PC-3 (cell line): ENCODE measurements around the gene GPD1. TPM values are rescaled to one million over a fixed set of nuclear protein-coding genes. Genes with fewer than 3 reads are reported as not detected.

ENCODE experiments used
- ATAC-seq: fragments of 200-7000 bp; cut with Tn5 transposase; 2 replicates; pipeline ENCODE4 v1.9.1; 2020; ENCODE audit warnings: mild to moderate bottlenecking, moderate library complexity
- BruUV-seq: library from RNA; stranded (reverse); fragments of 400-500 nt; replicated peaks from 2 replicates; lab custom pipeline; 2021; lab: Mats Ljungman, UMichigan
- CTCF ChIA-PET: fragments of 300-600 bp; sonication (Branson Sonifier 250); formaldehyde crosslinking; loops from one replicate; lab custom pipeline; 2022; ENCODE audit warnings: antibody characterized with exemption; lab: Charles Lee
- POLR2A ChIA-PET: fragments of 300-600 bp; sonication (Branson Sonifier 250); formaldehyde crosslinking; loops from one replicate; lab custom pipeline; 2022; ENCODE audit warnings: antibody characterized with exemption; ENCODE audit not compliant: unreplicated experiment; lab: Charles Lee
- DNase-seq: peaks from one replicate; pipeline ENCODE4 v3.0.0-alpha.2; 2015
- H2AFZ ChIP-seq: fragments of 300-600 bp; sonication (generic); 2 replicates; pipeline ENCODE4 v1.6.0; 2016; ENCODE audit warnings: antibody characterized with exemption, low read length
- H3F3A ChIP-seq: fragments of 300-600 bp; sonication (generic); one replicate; pipeline ENCODE4 v1.6.0; 2017; ENCODE audit warnings: antibody characterized with exemption, low read length, control low read depth, mild to moderate bottlenecking; ENCODE audit not compliant: unreplicated experiment
- H3K27ac ChIP-seq: fragments of 300-600 bp; sonication (generic); 2 replicates; pipeline ENCODE4 v1.5.1; 2016; ENCODE audit warnings: mild to moderate bottlenecking, low read length
- H3K27me3 ChIP-seq: fragments of 300-600 bp; sonication (generic); 2 replicates; pipeline ENCODE4 v1.6.1; 2016; ENCODE audit warnings: low read length, mixed read lengths
- H3K36me3 ChIP-seq: fragments of 300-600 bp; sonication (generic); 2 replicates; pipeline ENCODE4 v1.6.1; 2016; ENCODE audit warnings: low read depth, mixed run types, low read length, mixed read lengths
- H3K4me1 ChIP-seq: fragments of 300-600 bp; sonication (generic); 2 replicates; pipeline ENCODE4 v1.5.1; 2016; ENCODE audit warnings: low read length; ENCODE audit not compliant: insufficient read depth
- H3K4me2 ChIP-seq: fragments of 300-600 bp; sonication (generic); 2 replicates; pipeline ENCODE4 v1.6.0; 2016; ENCODE audit warnings: low read length
- H3K4me3 ChIP-seq: fragments of 300-600 bp; sonication (generic); 2 replicates; pipeline ENCODE4 v1.5.1; 2016; ENCODE audit warnings: mild to moderate bottlenecking, low read length, mixed read lengths
- H3K79me2 ChIP-seq: fragments of 300-600 bp; sonication (generic); 2 replicates; pipeline ENCODE4 v1.6.1; 2017; ENCODE audit warnings: low read length, mixed read lengths
- H3K9ac ChIP-seq: fragments of 300-600 bp; sonication (generic); 2 replicates; pipeline ENCODE4 v1.6.0; 2016; ENCODE audit warnings: mild to moderate bottlenecking, low read length
- H3K9me2 ChIP-seq: fragments of 300-600 bp; sonication (generic); replicated peaks from 2 replicates; pipeline ENCODE4 v1.6.1; 2016; ENCODE audit warnings: mixed run types, low read length, mixed read lengths
- H3K9me3 ChIP-seq: fragments of 300-600 bp; sonication (generic); 2 replicates; pipeline ENCODE4 v1.6.1; 2016; ENCODE audit warnings: low read length, mixed read lengths
- H4K20me1 ChIP-seq: fragments of 300-600 bp; sonication (generic); 2 replicates; pipeline ENCODE4 v1.6.1; 2016; ENCODE audit warnings: low read length, mixed read lengths
- EZH2 ChIP-seq: fragments of 300-600 bp; sonication (generic); IDR thresholded peaks from one replicate; pipeline ENCODE4 v1.6.1; 2017; ENCODE audit warnings: antibody characterized with exemption, mild to moderate bottlenecking, low read length; ENCODE audit not compliant: unreplicated experiment
- EZH2phosphoT487 ChIP-seq: fragments of 300-600 bp; sonication (generic); IDR thresholded peaks from 2 replicates; pipeline ENCODE4 v1.6.1; 2018; ENCODE audit warnings: mild to moderate bottlenecking, antibody characterized with exemption, low read length, borderline replicate concordance
- intact Hi-C: fragments of 100-400 bp; cut with micrococcal nuclease; formaldehyde crosslinking; loops from 2 replicates; pipeline ENCODE4 v1.9.0; 2023
- total RNA-seq: library from RNA; depleted of rRNA; stranded (reverse); fragments of >200 nt; gene quantifications from 2 replicates; pipeline ENCODE4 v1.2.3, GENCODE V29; 2014
- TF ChIP-seq, protein P1 (sequence below): fragments of 300-600 bp; sonication (generic); conservative IDR thresholded peaks from 2 replicates; pipeline ENCODE4 v1.5.1; 2017; ENCODE audit warnings: antibody characterized with exemption, low read depth, mild to moderate bottlenecking, low read length

Gene GPD1
- total RNA-seq, 1 experiment from 2014 or later: 0.11 TPM

DNA sequence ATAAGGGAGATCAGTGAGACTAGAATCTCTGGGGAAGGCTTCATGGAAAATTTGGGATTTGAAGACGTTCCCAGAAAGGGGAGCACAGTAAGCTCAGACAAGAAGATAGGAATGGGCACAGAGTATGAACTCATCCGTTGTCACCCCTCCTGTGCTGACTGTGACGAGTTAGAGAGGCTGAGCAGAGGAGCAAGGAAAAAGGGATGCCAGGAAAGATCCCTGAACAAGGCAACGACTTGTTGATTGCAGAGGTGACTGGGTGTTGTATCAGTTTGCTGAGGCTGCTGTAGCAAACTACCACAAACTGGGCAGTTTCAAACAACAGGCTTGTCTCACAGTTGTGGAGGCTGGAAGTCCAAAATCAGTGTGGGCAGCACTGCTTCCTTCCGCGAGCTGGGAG lies 5.9 kb upstream of the GPD1 start:
- intact Hi-C loops: no loop called here
- Histone ChIP-seq H3K4me2 (no peak overlapping the region), H3K36me3 (peaks cover 53% of the 10 kb centered on the region), H3K9ac (no peak overlapping the region), H3K4me1 (peaks cover 15% of the 10 kb centered on the region), H3K27me3 (no peaks in the 10 kb centered on the region), H3K9me3 (no peaks in the 10 kb centered on the region), H3K79me2 (no peaks in the 10 kb centered on the region), H2AFZ (no peak overlapping the region), H3K27ac (no peak overlapping the region), H3F3A (no peaks in the 10 kb centered on the region), H4K20me1 (no peaks in the 10 kb centered on the region), H3K9me2 (no peaks in the 10 kb centered on the region), H3K4me3 (no peak overlapping the region)
- ATAC-seq (no peak), DNase-seq (no peak)
- no TSS peak for BruUV-seq
- TF ChIP-seq EZH2 (no peak), EZH2phosphoT487 (no peak)
- TF ChIP-seq, protein P1, sequence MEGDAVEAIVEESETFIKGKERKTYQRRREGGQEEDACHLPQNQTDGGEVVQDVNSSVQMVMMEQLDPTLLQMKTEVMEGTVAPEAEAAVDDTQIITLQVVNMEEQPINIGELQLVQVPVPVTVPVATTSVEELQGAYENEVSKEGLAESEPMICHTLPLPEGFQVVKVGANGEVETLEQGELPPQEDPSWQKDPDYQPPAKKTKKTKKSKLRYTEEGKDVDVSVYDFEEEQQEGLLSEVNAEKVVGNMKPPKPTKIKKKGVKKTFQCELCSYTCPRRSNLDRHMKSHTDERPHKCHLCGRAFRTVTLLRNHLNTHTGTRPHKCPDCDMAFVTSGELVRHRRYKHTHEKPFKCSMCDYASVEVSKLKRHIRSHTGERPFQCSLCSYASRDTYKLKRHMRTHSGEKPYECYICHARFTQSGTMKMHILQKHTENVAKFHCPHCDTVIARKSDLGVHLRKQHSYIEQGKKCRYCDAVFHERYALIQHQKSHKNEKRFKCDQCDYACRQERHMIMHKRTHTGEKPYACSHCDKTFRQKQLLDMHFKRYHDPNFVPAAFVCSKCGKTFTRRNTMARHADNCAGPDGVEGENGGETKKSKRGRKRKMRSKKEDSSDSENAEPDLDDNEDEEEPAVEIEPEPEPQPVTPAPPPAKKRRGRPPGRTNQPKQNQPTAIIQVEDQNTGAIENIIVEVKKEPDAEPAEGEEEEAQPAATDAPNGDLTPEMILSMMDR: no peak
- POLR2A ChIA-PET: no interaction called here
- CTCF ChIA-PET: no interaction called here

DNA sequence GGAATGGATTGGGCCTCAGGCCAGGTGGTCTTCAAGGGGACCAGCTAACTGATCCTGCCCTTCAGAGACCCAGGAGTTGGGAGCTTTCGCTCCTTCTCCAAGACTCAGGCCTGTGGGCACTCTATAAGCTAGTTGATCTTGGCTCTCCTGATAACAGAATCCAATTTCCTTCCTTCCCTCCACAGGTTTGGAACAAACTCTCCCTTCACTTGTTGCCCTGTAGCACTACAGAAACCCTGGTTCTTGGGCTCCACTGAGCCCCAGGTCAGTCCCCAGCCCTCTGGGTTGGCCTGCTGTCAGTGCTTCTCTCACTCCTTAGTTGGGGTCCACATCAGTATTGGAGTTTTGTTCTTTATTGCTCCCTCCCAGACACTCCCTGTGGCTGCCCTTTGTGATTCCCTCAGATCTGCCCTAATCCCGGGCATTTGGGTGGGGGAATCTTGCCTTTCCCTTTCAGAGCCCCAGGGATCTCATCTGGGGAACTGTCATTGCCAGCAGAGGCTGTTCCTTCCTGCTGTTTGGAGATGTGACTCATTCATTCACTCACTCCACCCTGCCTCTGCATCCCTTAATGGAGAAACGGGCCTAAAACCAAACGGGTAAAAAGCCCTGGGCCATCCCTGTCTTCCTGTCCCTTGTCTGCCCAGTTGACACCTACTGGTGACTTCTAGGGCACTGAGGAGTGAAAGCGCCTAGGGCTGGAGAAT lies 4.4 kb upstream of the GPD1 start:
- TF ChIP-seq EZH2phosphoT487: no peak
- TF ChIP-seq, protein P1: no peak
- no peak for TF ChIP-seq EZH2
- intact Hi-C loops: no loop called here
- Histone ChIP-seq H3K4me2 (no peak overlapping the region), H3K79me2 (no peaks in the 10 kb centered on the region), H3K9me2 (no peaks in the 10 kb centered on the region), H2AFZ (no peak overlapping the region), H3F3A (no peaks in the 10 kb centered on the region), H3K27ac (no peak overlapping the region), H3K4me3 (no peak overlapping the region), H3K4me1 (peaks cover 15% of the 10 kb centered on the region), H3K36me3 (peaks cover 44% of the 10 kb centered on the region), H3K9me3 (no peaks in the 10 kb centered on the region), H3K9ac (no peak overlapping the region), H3K27me3 (no peaks in the 10 kb centered on the region), H4K20me1 (no peaks in the 10 kb centered on the region)
- POLR2A ChIA-PET: no interaction called here
- peak; percentile 50 for DNase-seq
- peak; percentile 76 for ATAC-seq
- no TSS peak for BruUV-seq
- CTCF ChIA-PET: no interaction called here

DNA sequence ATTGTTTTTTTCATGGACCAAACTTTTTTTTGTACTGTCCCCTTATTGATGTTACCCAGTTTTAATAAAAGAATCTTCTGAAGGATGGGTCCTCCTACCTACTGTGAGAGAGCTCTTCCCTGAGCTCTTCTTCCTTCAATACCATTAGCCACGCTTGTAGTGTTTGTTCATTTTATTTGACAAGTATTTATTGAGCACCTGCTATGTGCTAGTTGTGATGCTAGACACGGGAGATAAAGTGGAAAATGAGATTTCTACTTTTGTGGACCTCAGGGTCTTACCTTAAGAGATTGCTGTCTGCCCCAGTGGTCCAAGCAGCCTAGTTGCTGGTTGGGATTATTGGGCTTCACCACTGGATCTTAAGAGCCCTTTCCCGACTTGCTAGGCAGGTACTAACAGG lies 3.2 kb upstream of the GPD1 start:
- peaks cover 37% of the 10 kb centered on the region for H3K36me3 ChIP-seq
- H3K4me2 ChIP-seq: no peak overlapping the region
- peaks cover 15% of the 10 kb centered on the region for H3K4me1 ChIP-seq
- H3K27ac ChIP-seq: no peak overlapping the region
- ChIA-PET CTCF (no interaction called here), POLR2A (no interaction called here)
- H3K27me3 ChIP-seq: no peaks in the 10 kb centered on the region
- DNase-seq: no peak
- no TSS peak for BruUV-seq
- H3K9me3 ChIP-seq: no peaks in the 10 kb centered on the region
- no peak for ATAC-seq
- no peak overlapping the region for H2AFZ ChIP-seq
- no peaks in the 10 kb centered on the region for H4K20me1 ChIP-seq
- no peak overlapping the region for H3K9ac ChIP-seq
- H3K4me3 ChIP-seq: no peak overlapping the region
- no peaks in the 10 kb centered on the region for H3K9me2 ChIP-seq
- intact Hi-C loops: no loop called here
- no peaks in the 10 kb centered on the region for H3F3A ChIP-seq
- H3K79me2 ChIP-seq: no peaks in the 10 kb centered on the region
- TF ChIP-seq, protein P1: no peak
- TF ChIP-seq EZH2phosphoT487: no peak
- no peak for TF ChIP-seq EZH2
